ENCODE measurements around the gene S100B.

S100B gene

DNA sequence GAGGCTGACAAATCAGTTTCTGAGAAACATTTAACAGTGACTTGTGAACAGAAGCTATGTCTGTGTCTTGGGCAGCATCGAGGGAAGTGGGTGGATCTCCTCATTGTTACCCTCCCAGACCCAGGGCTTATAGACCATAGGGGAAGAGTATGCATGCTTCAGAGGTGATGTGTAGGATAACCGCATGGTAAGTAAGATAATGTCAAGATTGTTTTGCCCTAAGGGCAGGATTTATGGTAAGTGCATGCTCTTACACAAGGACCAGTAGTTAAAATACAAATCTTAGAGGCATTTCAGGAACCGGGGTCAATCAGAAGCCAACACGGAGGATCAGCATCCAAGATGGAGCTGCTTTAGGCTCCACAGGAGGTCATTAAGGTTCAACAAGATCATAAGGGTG, 22.8 kb upstream of the S100B start:
- no peak for DNase-seq (ENCODE audit: low spot score)

- no peak for DNase-seq (ENCODE audit: low spot score)
These were observed 22.2 kb upstream of the S100B start for GRCh38 chr21:46626975-46627501.

DNA sequence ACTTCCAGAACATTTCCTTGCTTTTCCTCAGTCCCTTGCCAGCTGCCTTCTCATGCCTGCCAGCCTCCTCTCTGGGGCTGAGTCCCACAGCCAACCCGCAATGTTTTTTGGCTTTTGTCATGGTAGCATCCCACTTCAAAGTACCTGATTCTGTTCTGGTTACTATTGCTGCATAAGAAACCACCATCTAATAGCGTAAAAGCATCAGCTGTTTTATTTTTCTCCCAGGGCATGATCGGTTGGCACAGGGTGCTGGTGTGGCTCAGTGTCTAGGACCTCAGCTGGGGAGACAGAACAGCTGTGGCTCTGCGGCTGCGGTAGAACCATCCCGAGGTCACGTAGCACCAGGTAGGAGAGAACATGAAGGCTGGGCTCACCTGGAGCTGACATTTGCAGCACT, 21.7 kb upstream of the S100B start:
- DNase-seq (ENCODE audit: low spot score) = no peak

DNA sequence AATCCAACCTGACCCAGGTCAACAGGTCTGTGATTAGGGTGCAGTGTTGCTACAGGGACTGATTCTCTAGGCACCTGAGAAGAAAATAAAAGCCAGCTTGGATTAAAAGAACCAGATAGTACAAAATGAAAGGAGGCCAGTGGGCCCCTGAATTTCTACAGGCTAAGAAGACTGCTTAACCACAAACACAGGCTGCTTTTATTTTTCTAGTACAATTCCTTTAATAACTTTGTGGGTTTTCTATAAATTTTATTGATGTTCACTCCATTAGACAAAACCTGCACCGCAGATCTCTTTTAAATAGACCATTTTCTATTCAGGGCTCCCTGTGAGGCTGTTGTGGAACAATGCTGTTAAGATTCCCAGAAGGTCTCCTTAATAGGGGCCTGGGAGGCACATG, 20.9 kb upstream of the S100B start:
- DNase-seq (ENCODE audit: low spot score) = no peak

- no peak for DNase-seq (ENCODE audit: low spot score)
These were observed 19.2 kb upstream of the S100B start for GRCh38 chr21:46624050-46624449.

DNA sequence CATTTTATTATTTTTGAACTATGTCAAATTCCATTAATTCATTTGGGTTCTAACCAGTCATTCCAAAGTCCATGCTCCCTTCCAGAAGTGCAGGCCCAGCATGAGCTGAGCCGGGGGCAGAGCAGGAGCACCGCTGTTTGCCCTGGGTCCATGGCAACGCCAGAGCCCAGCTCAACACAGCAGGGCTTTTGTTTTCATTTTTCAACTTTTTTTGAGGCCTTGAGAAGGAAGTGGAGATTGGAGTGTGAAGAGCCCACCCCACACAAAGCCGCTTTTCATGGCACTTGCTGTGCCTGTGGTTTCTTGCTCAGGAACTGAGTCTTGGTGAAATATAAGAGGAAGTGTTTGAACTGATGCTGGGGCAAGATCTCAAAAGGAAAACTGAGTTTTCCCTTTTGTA, 17.3 kb upstream of the S100B start:
- DNase-seq (ENCODE audit: low spot score) = no peak

- DNase-seq (ENCODE audit: low spot score) = no peak
These were observed 16.7 kb upstream of the S100B start for GRCh38 chr21:46621457-46622182.

GRCh38 chr21:46620846-46621245, 16.0 kb upstream of the S100B start:
- DNase-seq (ENCODE audit: low spot score) = no peak

- no peak for DNase-seq (ENCODE audit: low spot score)
These were observed 15.0 kb upstream of the S100B start for GRCh38 chr21:46619846-46620245.

DNA sequence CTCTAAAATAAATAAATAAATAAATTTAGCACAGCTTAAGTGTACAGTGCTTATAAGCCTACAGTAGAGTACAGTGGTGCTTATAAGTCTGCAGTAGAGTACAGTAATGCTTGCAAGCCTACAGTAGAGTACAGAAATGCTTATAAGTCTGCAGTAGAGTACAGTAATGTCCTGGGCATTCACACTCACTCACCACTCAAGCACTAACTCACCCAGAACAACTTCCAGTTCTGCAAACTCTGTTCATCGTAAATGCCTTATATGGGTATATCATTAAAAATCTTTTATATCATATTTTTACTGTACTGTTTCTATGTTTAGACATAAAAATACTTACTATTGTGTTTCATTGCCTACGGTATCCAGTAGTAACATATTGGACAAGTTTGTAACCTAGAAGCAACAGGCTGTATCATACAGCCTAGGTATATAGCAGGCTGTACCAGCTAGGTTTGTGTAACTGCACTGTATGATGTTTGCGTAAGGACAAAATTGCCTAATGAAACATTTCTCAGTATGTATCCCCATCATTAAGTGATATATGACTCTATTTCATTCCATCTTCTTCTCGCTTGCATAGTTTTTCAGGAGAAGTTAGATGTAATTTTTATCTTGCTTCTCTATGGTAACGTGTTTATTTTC, 14.0 kb upstream of the S100B start:
- no peak for DNase-seq (ENCODE audit: low spot score)

GRCh38 chr21:46617267-46618051, 12.6 kb upstream of the S100B start:
- DNase-seq (ENCODE audit: low spot score) = no peak

GRCh38 chr21:46616656-46617055, 11.8 kb upstream of the S100B start:
- DNase-seq (ENCODE audit: low spot score) = no peak

GRCh38 chr21:46616050-46616449, 11.2 kb upstream of the S100B start:
- DNase-seq (ENCODE audit: low spot score) = no peak

GRCh38 chr21:46613391-46613790, 8.5 kb upstream of the S100B start:
- DNase-seq (ENCODE audit: low spot score) = no peak

GRCh38 chr21:46610018-46610701, 5.3 kb upstream of the S100B start:
- no peak for DNase-seq (ENCODE audit: low spot score)

DNA sequence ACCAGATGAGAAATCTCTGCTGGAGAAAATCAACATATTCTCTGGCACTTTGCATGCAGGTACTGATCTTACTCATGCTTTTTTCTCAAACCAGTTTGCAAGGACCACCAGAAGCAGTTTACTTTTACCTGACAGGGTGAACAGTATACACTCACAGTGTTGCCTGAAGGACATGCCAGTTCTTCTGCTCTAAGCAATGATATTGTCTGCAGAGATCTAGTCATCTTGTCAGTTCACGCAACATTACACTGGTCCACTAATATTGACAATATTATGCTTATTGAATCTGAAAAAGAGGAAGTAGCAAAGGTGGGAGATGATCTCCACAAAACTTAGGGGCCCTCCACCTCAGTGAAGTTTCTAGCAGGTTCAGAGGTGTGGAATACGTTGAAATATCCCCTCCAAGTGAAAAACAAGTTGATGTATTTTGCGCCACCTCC, 3.8 kb upstream of the S100B start:
- DNase-seq (ENCODE audit: low spot score) = no peak

DNA sequence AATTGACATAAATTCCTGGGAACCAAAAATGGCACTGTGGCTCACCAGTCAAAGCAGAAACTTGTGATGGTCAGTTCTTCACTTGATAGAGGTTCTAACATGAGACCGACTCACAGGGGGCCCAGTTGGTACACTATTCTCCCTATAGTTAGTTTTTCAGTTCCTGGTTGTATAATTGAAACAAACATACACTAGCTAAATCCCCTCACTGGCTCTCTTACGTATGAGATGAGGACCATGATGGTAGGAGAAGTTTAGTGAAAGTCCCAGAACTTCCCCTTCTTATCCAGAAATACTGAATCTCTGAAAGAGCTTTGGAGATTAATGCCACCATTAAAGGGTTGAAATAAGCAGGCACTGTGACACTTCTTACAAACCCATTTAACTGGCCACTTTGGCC, 2.8 kb upstream of the S100B start:
- no peak for DNase-seq (ENCODE audit: low spot score)

DNA sequence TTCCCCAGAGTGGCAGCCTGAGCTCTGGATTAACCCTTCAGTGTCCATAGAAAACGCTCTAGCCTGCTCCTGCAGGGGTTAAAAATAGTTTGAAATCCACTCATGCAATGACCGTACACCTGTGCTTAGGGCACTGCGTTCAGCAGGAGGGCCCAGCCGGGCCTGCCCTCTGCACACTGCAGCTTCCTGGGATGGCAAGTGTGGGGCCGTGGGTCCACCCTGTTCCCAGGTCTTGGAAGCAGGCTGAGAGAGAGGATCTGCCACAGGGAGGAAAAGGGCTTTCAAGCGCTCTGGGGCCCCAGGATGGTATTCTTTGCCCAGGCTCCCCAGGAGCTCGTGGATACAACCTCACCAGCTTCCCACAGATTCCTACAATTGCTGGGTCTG, 1.5 kb upstream of the S100B start:
- no peak for DNase-seq (ENCODE audit: low spot score)

- DNase-seq (ENCODE audit: low spot score) = no peak
These were observed 1.0 kb upstream of the S100B start for GRCh38 chr21:46605767-46606426.

- no peak for DNase-seq (ENCODE audit: low spot score)
These were observed 430 bp downstream of the S100B start for GRCh38 chr21:46604329-46604974.

GRCh38 chr21:46603228-46603627, 1.7 kb downstream of the S100B start:
- DNase-seq (ENCODE audit: low spot score) = no peak

All from D341Med (cell line).